ENCODE data around the gene SDK1.
"Not testable (repeated sequence)": the region's sequence is repeated elsewhere in the genome, so short reads cannot be mapped to it uniquely, and the experiment has no call there.

SDK1 gene

GRCh38 chr7:4245866-4246470 lies 944.9 kb downstream of the SDK1 start:
- no peak for DNase-seq (ENCODE audit: low spot score)

- no peak for DNase-seq (ENCODE audit: low spot score)
Measured at GRCh38 chr7:4246536-4246935, 945.5 kb downstream of the SDK1 start.

- no peak for DNase-seq (ENCODE audit: low spot score)
Measured at GRCh38 chr7:4247106-4247876, 946.2 kb downstream of the SDK1 start.

GRCh38 chr7:4248295-4248694 lies 947.2 kb downstream of the SDK1 start:
- DNase-seq (ENCODE audit: low spot score) = no peak

- DNase-seq (ENCODE audit: low spot score) = no peak
Measured at GRCh38 chr7:4249241-4249640, 948.2 kb downstream of the SDK1 start.

GRCh38 chr7:4255336-4255735 lies 954.3 kb downstream of the SDK1 start:
- DNase-seq (ENCODE audit: low spot score) = no peak

- DNase-seq (ENCODE audit: low spot score) = no peak
Measured at GRCh38 chr7:4256286-4256685, 955.2 kb downstream of the SDK1 start.

- no peak for DNase-seq (ENCODE audit: low spot score)
Measured at GRCh38 chr7:4257146-4258111, 956.4 kb downstream of the SDK1 start.

GRCh38 chr7:4260116-4260515 lies 959.1 kb downstream of the SDK1 start:
- DNase-seq (ENCODE audit: low spot score) = not testable (repeated sequence)

GRCh38 chr7:4260867-4261600 lies 960.0 kb downstream of the SDK1 start:
- no peak for DNase-seq (ENCODE audit: low spot score)

- DNase-seq (ENCODE audit: low spot score) = no peak
Measured at GRCh38 chr7:4261601-4261960, 960.5 kb downstream of the SDK1 start.

- DNase-seq (ENCODE audit: low spot score) = not testable (repeated sequence)
Measured at GRCh38 chr7:4264206-4264605, 963.2 kb downstream of the SDK1 start.

GRCh38 chr7:4265066-4265465 lies 964.0 kb downstream of the SDK1 start:
- DNase-seq (ENCODE audit: low spot score) = no peak

GRCh38 chr7:4265676-4266075 lies 964.6 kb downstream of the SDK1 start:
- no peak for DNase-seq (ENCODE audit: low spot score)

- no peak for DNase-seq (ENCODE audit: low spot score)
Measured at GRCh38 chr7:4266270-4267040, 965.4 kb downstream of the SDK1 start.

GRCh38 chr7:4267341-4268039 lies 966.4 kb downstream of the SDK1 start:
- DNase-seq (ENCODE audit: low spot score) = no peak

- DNase-seq (ENCODE audit: low spot score) = no peak
Measured at GRCh38 chr7:4268040-4268965, 967.3 kb downstream of the SDK1 start.

- DNase-seq (ENCODE audit: low spot score) = no peak
Measured at GRCh38 chr7:4269086-4269485, 968.0 kb downstream of the SDK1 start.

GRCh38 chr7:4269746-4270145 lies 968.7 kb downstream of the SDK1 start:
- no peak for DNase-seq (ENCODE audit: low spot score)

All from hematopoietic multipotent progenitor cell treated with erythropoietin and hydrocortisone succinate and interleukin-3 and kit ligand, for 15 days (in vitro differentiated cells).